Loucy (cell line): ENCODE data around the gene AGO3.
"Not testable (repeated sequence)": the region's sequence is repeated elsewhere in the genome, so short reads cannot be mapped to it uniquely, and the experiment has no call there.

Experiments used
- H2AFZ ChIP-seq: fragments of 200-600 bp; sonication (generic); 2 replicates; pipeline ENCODE4 v1.6.0; 2016; ENCODE audit warnings: antibody characterized with exemption, mild to moderate bottlenecking, low read length, moderate library complexity
- H3F3A ChIP-seq: fragments of 200-600 bp; 2 replicates; pipeline ENCODE4 v1.6.0; 2016; ENCODE audit warnings: antibody characterized with exemption, low read depth, mild to moderate bottlenecking
- H3K27me3 ChIP-seq: fragments of 200-600 bp; sonication (generic); 2 replicates; pipeline ENCODE4 v1.6.1; 2014; ENCODE audit warnings: low read length, mild to moderate bottlenecking; ENCODE audit not compliant: insufficient read depth, poor library complexity, severe bottlenecking
- H3K36me3 ChIP-seq: fragments of 200-600 bp; sonication (generic); 2 replicates; pipeline ENCODE4 v1.6.1; 2016; ENCODE audit warnings: low read length; ENCODE audit not compliant: insufficient read depth
- H3K4me1 ChIP-seq: fragments of 200-600 bp; sonication (generic); 2 replicates; pipeline ENCODE4 v1.5.1; 2014; ENCODE audit warnings: low read length, mild to moderate bottlenecking; ENCODE audit not compliant: insufficient read depth, poor library complexity, severe bottlenecking
- H3K4me2 ChIP-seq: fragments of 200-600 bp; sonication (generic); 2 replicates; pipeline ENCODE4 v1.6.0; 2014; ENCODE audit warnings: antibody characterized with exemption, low read length, low read depth, mild to moderate bottlenecking; ENCODE audit not compliant: poor library complexity, severe bottlenecking
- H3K4me3 ChIP-seq: fragments of 200-600 bp; sonication (generic); 2 replicates; pipeline ENCODE4 v1.5.1; 2014; ENCODE audit warnings: low read length, mild to moderate bottlenecking, mixed read lengths; ENCODE audit not compliant: poor library complexity, severe bottlenecking
- H3K79me2 ChIP-seq: fragments of 200-600 bp; sonication (generic); 2 replicates; pipeline ENCODE4 v1.6.1; 2014; ENCODE audit warnings: low read length; ENCODE audit not compliant: insufficient read depth
- H3K9ac ChIP-seq: fragments of 200-600 bp; sonication (generic); 2 replicates; pipeline ENCODE4 v1.6.0; 2014; ENCODE audit warnings: mild to moderate bottlenecking, low read depth, low read length, moderate library complexity; ENCODE audit not compliant: poor library complexity, severe bottlenecking
- H3K9me2 ChIP-seq: fragments of 200-600 bp; sonication (generic); replicated peaks from 2 replicates; pipeline ENCODE4 v1.6.1; 2016; ENCODE audit warnings: low read depth, low read length, mixed read lengths
- H3K9me3 ChIP-seq: fragments of 200-600 bp; sonication (generic); 2 replicates; pipeline ENCODE4 v1.6.1; 2014; ENCODE audit warnings: mild to moderate bottlenecking, antibody characterized with exemption, low read length, low read depth; ENCODE audit not compliant: insufficient read depth
- H4K20me1 ChIP-seq: fragments of 200-600 bp; sonication (generic); 2 replicates; pipeline ENCODE4 v1.6.0; 2014; ENCODE audit warnings: antibody characterized with exemption, low read length, mild to moderate bottlenecking; ENCODE audit not compliant: insufficient read depth, poor library complexity, severe bottlenecking
- EZH2phosphoT487 ChIP-seq: fragments of 200-600 bp; IDR thresholded peaks from 2 replicates; pipeline ENCODE4 v1.6.1; 2018; ENCODE audit warnings: antibody characterized with exemption, mild to moderate bottlenecking, moderate library complexity, borderline replicate concordance
- TF ChIP-seq, protein P1 (sequence below): fragments of 200-600 bp; sonication (generic); conservative IDR thresholded peaks from 2 replicates; pipeline ENCODE4 v1.5.1; 2014; ENCODE audit warnings: mild to moderate bottlenecking, antibody characterized with exemption, low read length

AGO3 gene

DNA sequence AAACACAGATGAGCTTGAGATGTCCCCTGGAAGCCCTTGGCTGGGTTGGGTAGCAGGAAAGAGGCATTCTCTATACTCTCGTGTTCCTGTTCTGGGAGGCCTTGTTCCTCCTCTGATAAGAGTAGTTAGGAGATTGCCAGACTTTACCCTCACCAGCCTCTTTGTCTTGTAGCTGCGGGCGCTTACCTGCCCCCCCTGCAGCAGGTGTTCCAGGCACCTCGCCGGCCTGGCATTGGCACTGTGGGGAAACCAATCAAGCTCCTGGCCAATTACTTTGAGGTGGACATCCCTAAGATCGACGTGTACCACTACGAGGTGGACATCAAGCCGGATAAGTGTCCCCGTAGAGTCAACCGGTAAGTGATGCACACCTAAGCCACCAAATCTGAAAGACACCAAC lies 42.6 kb upstream of the AGO3 start:
- no peak for TF ChIP-seq EZH2phosphoT487
- TF ChIP-seq, protein P1, sequence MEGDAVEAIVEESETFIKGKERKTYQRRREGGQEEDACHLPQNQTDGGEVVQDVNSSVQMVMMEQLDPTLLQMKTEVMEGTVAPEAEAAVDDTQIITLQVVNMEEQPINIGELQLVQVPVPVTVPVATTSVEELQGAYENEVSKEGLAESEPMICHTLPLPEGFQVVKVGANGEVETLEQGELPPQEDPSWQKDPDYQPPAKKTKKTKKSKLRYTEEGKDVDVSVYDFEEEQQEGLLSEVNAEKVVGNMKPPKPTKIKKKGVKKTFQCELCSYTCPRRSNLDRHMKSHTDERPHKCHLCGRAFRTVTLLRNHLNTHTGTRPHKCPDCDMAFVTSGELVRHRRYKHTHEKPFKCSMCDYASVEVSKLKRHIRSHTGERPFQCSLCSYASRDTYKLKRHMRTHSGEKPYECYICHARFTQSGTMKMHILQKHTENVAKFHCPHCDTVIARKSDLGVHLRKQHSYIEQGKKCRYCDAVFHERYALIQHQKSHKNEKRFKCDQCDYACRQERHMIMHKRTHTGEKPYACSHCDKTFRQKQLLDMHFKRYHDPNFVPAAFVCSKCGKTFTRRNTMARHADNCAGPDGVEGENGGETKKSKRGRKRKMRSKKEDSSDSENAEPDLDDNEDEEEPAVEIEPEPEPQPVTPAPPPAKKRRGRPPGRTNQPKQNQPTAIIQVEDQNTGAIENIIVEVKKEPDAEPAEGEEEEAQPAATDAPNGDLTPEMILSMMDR: no peak
- Histone ChIP-seq H3K9me2 (no peaks in the 10 kb centered on the region), H3K4me2 (no peak overlapping the region), H3K27me3 (no peaks in the 10 kb centered on the region), H3K4me1 (peaks cover 32% of the 10 kb centered on the region), H2AFZ (no peak overlapping the region), H3K9ac (no peak overlapping the region), H3K9me3 (no peaks in the 10 kb centered on the region), H3F3A (no peaks in the 10 kb centered on the region), H3K4me3 (no peak overlapping the region), H4K20me1 (peaks cover 33% of the 10 kb centered on the region), H3K36me3 (peaks cover 33% of the 10 kb centered on the region; the same call in 1 of the 2 replicates), H3K79me2 (peaks cover 46% of the 10 kb centered on the region)

DNA sequence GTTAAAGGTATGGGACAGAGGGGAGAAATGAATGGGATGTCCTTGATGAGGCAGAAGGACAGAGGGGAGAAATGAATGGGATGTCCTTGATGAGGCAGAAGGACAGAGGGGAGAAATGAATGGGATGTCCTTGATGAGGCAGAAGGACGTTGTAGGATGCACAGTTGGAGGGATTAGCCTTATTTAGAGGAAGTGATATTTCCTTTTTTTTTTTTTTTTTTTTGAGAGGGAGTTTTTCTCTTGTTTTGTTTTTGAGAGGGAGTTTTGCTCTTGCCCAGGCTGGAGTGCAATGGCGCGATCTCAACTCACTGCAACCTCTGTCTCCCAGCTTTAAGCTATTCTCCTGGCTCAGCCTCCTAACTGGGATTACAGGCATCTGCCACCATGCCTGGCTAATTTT lies 41.9 kb upstream of the AGO3 start:
- Histone ChIP-seq H4K20me1 (peaks cover 27% of the 10 kb centered on the region), H3K4me1 (peaks cover 37% of the 10 kb centered on the region), H3K36me3 (peaks cover 40% of the 10 kb centered on the region; the same call in 1 of the 2 replicates), H3K79me2 (peaks cover 38% of the 10 kb centered on the region)
- not testable (repeated sequence) for H3K9me3 ChIP-seq, H3K4me2 ChIP-seq, H3K27me3 ChIP-seq, H3K4me3 ChIP-seq, H3K9ac ChIP-seq, H3F3A ChIP-seq, H2AFZ ChIP-seq, H3K9me2 ChIP-seq

DNA sequence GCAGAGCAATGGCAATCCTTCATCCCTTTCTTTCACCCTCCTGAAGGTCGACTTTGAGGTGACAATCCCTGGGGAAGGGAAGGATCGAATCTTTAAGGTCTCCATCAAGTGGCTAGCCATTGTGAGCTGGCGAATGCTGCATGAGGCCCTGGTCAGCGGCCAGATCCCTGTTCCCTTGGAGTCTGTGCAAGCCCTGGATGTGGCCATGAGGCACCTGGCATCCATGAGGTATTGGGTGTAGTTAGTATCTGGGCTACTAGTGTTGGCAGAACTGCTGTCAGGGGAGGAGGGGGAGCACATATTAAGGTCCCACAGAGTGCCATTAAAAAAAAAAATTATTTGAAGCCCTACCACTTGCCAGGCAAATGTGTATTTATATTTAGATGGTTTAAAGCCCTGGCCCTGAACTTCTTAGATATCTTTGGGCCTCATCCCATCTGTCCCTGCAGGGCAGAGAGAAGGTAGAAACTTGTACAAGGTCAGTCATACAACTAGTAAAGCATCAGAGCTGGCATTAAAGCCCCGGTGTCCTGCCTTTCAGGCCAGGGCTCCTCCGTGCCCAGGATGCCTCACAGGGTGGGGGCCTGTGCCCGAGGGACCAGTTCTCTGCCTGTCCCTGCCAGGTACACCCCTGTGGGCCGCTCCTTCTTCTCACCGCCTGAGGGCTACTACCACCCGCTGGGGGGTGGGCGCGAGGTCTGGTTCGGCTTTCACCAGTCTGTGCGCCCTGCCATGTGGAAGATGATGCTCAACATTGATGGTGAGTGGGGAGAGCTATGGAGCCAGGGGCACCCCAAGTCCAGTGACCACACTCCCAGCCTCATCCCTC lies 37.6 kb upstream of the AGO3 start:
- no peaks in the 10 kb centered on the region for H3F3A ChIP-seq
- H3K27me3 ChIP-seq: no peaks in the 10 kb centered on the region
- peaks cover 14% of the 10 kb centered on the region for H3K4me1 ChIP-seq
- peaks cover 70% of the 10 kb centered on the region; the same call in 1 of the 2 replicates for H3K36me3 ChIP-seq
- no peak overlapping the region for H3K9ac ChIP-seq
- H3K9me3 ChIP-seq: no peaks in the 10 kb centered on the region
- no peaks in the 10 kb centered on the region for H3K9me2 ChIP-seq
- H4K20me1 ChIP-seq: peaks cover 2% of the 10 kb centered on the region
- TF ChIP-seq, protein P1: no peak
- no peak for TF ChIP-seq EZH2phosphoT487
- H3K4me2 ChIP-seq: no peak overlapping the region
- H2AFZ ChIP-seq: no peak overlapping the region
- no peaks in the 10 kb centered on the region; the same call in 1 of the 2 replicates for H3K79me2 ChIP-seq
- H3K4me3 ChIP-seq: no peak overlapping the region
